ENCODE data around the gene AHCYL2.

- TF ChIP-seq CTCF (IDR thresholded peaks at IDR 0.05; ENCODE audit: low read length) (no peak), EZH2 (IDR thresholded peaks at IDR 0.05; ENCODE audit: borderline replicate concordance, low read length) (no peak)
Measured at GRCh38 chr7:129238546-129238945, 13.7 kb downstream of the AHCYL2 start.

All from OCI-LY1 (cell line).